Adipocyte (in vitro differentiated cells): ENCODE data around the gene FAM118A.
"Not testable (repeated sequence)": the region's sequence is repeated elsewhere in the genome, so short reads cannot be mapped to it uniquely, and the experiment has no call there.

Experiments used
- DNase-seq: peaks from one replicate; pipeline ENCODE4 v3.0.0-alpha.2; 2015; ENCODE audit warnings: low read depth
- H3K27me3 ChIP-seq: replicated peaks from 2 replicates; pipeline ENCODE4 v1.7.0; 2013; ENCODE audit warnings: mild to moderate bottlenecking, low read length, moderate library complexity; ENCODE audit not compliant: control insufficient read depth, insufficient read depth
- H3K36me3 ChIP-seq: 2 replicates; pipeline ENCODE4 v1.7.0; 2013; ENCODE audit warnings: low read length, mild to moderate bottlenecking, moderate library complexity; ENCODE audit not compliant: control insufficient read depth, insufficient read depth, severe bottlenecking
- H3K4me1 ChIP-seq: 2 replicates; pipeline ENCODE4 v1.7.0; 2013; ENCODE audit warnings: mild to moderate bottlenecking, low read length, moderate library complexity; ENCODE audit not compliant: control insufficient read depth, insufficient read depth
- H3K4me3 ChIP-seq: 2 replicates; pipeline ENCODE4 v1.7.0; 2013; ENCODE audit warnings: mild to moderate bottlenecking, low read length, moderate library complexity
- H3K9ac ChIP-seq: 2 replicates; pipeline ENCODE4 v1.7.0; 2013; ENCODE audit warnings: mild to moderate bottlenecking, low read length, moderate library complexity
- H3K9me3 ChIP-seq: 2 replicates; pipeline ENCODE4 v1.7.0; 2013; ENCODE audit warnings: mild to moderate bottlenecking, low read length, moderate library complexity; ENCODE audit not compliant: control insufficient read depth

The FAM118A gene

DNA sequence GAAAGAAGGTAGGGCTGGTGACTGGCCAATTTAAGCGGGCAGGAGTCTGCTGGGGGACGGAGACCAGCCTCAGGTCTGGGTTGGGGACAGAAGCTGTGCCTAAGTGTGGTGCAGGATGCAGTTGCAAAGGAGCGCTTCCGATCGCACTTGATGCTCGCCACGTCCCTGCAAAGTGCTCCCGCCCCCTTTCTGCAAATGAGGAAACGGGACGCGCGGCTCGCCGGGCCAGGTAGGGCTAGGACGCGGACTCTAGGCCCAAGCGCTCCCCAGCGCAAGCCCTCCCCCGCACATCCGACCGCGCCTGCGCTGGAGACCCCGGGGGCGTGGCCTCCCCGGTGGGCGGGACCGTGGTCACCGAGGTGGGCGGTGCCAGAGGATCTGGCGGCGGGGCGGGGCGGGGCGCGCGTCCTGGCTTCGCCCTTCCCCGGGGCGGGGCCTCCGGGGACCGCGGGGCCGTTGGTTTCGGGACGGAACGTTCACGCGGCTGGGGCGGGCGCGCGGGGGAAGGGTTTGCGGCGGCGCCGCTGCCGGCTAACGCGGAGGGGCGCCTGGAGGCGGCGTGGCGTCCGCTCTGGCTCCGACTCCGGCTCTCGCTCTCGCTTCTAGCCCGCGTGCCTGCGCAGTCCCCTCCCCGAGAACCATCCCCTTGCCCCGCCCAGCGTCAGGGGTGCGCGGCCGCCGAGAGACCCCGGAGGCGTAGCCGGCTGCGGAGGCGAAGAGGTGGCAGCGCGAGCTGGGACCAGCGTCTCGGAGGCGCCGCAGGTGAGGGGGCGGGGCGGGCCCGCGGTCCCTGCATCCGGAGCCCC lies at the start of gene FAM118A:
Gene FAM118A, plus strand, starts transcription at position 513 of the 806 bp plus-strand sequence. CDS start 12,446 bp downstream, outside the sequence.
- peaks cover 14% of the 10 kb centered on the region for H3K4me1 ChIP-seq
- H3K27me3 ChIP-seq: no peaks in the 10 kb centered on the region
- peak within 1 kb of the TSS; percentile 91 for H3K9ac ChIP-seq
- peak within 1 kb of the TSS; percentile 86 for H3K4me3 ChIP-seq
- no peaks in the 10 kb centered on the region for H3K36me3 ChIP-seq
- DNase-seq: peak; percentile 98
- no peaks in the 10 kb centered on the region for H3K9me3 ChIP-seq

DNA sequence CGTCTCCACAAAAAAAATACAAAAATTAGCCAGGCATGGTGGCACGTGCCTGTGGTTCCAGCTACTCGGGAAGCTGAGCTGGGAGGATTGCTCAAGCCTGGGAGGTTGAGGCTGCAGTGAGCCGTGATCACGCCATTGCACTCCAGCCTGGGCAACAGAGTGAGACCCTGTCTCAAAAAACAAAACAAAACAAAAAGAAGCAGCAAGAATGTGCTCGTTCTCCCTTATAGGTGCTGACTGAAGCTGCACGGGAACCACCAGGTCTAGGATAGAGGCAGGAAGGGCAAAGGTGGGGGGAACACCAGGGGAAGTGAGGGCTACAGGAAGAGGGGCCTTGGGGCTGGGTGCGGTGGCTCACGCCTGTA lies 49.4 kb upstream of the FAM118A start:
- not testable (repeated sequence) for DNase-seq, H3K9ac ChIP-seq, H3K9me3 ChIP-seq, H3K36me3 ChIP-seq, H3K4me3 ChIP-seq
- H3K27me3 ChIP-seq: peaks cover 11% of the 10 kb centered on the region
- peaks cover 11% of the 10 kb centered on the region for H3K4me1 ChIP-seq

DNA sequence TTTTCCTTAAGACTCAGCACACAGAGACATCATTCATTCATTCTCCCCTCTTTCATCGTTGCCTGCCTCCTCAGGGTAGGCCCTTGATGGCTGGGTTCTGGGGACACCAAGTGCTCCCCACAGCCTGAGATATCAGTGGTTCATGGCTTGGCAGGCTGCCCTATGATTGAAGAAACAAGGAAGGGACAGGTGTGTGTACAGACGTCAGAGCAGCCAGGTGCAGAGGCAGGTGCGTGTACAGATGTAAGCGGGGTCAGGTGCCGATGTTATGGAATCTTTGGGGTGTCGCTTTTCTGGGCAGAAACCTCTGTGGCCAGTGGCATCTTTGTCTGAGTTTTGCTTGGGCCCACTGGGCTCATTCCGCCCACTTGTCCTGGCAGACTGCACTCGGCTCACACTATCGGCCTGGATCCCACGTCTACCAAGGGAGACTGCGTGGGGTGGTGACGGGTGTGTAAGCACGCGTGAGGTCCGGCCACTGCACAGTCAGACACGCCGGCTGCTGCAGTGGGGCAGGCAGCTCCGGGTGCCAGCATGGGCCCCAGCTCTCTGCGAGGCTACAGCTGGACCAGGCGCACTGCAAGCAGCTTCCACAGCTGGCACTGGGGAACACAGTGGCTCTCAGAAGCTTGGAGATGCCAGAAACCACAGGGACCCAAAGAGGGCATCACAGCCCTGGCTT lies 48.2 kb upstream of the FAM118A start:
- Histone ChIP-seq H3K9me3 (no peaks in the 10 kb centered on the region), H3K4me1 (peaks cover 11% of the 10 kb centered on the region), H3K4me3 (no peak overlapping the region), H3K27me3 (peaks cover 11% of the 10 kb centered on the region), H3K9ac (no peak overlapping the region), H3K36me3 (no peaks in the 10 kb centered on the region)
- no peak for DNase-seq

DNA sequence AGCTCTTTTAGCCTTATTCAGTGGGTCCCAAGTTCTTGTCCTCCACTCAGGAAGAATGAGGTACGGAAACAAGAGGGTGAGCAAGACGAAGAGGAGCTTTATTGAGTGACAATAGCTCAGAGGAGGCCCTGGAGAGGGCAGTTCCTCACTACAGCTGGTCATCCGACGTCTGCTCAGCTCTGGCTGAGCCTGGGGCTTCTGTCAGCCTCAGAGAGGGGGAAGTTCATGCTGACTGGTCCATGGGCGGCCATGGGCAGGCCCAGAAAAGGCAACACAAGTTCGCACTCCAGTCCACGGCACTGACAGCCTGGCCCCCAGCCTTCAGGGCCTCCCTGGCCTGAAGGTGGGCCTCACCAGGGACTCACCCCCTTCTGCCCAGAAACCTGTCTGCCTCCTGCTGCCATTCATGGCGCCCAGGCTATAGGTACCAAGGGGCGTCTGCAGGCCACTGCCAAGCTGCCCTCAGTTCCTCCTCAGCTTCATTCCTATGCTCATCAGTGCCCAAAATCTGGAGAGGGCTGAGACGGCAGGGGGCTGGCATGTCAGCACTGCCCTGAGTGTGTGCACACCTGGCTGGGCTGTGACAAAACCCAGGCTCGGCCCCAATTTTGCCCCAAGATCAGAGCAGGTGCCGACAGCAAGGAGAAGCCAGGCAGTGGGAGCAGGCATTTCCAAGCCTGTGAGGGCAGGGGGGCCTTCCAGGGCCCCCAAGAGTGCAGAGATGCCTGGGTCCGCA lies 47.4 kb upstream of the FAM118A start:
- no peaks in the 10 kb centered on the region for H3K9me3 ChIP-seq
- no peak overlapping the region for H3K4me3 ChIP-seq
- H3K4me1 ChIP-seq: peaks cover 11% of the 10 kb centered on the region
- DNase-seq: no peak
- H3K36me3 ChIP-seq: no peaks in the 10 kb centered on the region
- H3K27me3 ChIP-seq: peaks cover 11% of the 10 kb centered on the region
- H3K9ac ChIP-seq: no peak overlapping the region

DNA sequence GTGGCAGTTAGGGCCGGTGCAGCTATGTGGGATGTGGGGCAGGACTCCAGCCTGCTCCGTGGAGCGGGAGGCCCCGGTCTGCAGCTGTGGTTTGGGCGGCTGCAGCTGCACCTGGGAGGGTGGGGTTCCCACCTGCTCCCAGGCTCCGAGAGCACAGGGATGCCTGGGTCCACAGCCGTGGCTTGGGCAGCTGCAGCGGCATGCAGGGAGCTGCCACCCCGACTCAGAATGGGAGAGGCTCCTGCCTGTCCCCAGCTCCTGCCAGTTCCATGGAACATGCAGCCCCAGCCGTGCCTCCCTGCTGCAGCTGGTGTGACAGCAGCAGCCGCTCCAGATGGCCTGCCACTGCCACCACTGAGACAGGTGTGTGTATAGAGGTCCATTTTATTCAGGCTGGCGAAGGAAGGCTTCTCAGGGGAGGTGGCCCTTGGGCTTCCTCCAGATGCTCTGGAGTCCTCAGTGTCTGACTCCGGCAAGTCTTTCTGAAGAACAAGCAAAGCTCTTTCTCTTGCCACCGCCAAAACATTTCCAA lies 46.7 kb upstream of the FAM118A start:
- DNase-seq: no peak
- Histone ChIP-seq H3K27me3 (peaks cover 11% of the 10 kb centered on the region), H3K4me1 (peaks cover 11% of the 10 kb centered on the region), H3K36me3 (no peaks in the 10 kb centered on the region), H3K4me3 (no peak overlapping the region), H3K9me3 (no peaks in the 10 kb centered on the region), H3K9ac (peak overlapping the region; percentile 28)

DNA sequence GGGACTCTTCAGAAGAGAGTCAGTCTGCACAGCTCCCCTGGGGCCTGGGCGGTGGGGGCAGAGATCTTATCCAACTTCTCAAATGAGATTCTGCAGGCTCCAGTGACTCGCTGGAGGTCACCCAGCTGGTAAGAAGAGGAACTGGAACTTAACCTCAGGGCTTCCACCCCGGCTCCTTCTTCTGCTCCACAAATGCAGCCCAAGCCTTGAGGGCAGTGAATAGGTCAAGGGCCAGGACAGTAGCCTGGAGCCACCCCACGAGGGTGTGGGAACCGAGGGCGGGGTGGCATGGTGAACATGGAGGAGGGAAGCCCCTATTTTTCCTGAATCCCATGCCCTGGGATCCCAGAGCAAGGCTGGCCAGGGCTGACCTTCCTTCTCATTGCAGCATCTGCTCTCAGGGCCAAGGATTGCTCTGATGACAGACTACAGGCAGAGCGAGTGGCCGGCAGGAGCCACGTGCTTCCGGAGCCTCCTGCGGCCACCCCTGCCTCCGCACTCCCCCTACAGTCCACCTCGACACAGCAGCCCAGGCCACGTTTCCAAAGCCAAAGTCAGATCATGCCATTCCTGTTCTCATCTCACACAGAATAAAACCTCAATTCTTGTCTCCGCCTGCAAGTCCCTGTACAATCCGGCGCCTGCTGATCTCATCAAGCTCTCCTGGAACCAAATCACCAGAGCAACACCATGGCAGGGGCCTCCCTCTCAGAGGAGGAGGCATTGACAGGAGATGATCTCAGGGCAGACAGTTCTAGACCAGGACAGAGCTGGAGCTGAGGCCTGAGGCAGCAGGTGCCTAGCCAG lies 46.1 kb upstream of the FAM118A start:
- no peaks in the 10 kb centered on the region for H3K36me3 ChIP-seq
- peak overlapping the region; percentile 35 for H3K9ac ChIP-seq
- peaks cover 11% of the 10 kb centered on the region for H3K4me1 ChIP-seq
- peaks cover 11% of the 10 kb centered on the region for H3K27me3 ChIP-seq
- H3K4me3 ChIP-seq: no peak overlapping the region
- H3K9me3 ChIP-seq: no peaks in the 10 kb centered on the region
- peak; percentile 82 for DNase-seq

GRCh38 chr22:45265535-45265934 lies 44.2 kb upstream of the FAM118A start:
- no peak for DNase-seq
- H3K4me3 ChIP-seq: no peak overlapping the region

GRCh38 chr22:45268167-45268957 lies 41.4 kb upstream of the FAM118A start:
- H3K27me3 ChIP-seq: peaks cover 7% of the 10 kb centered on the region
- no peaks in the 10 kb centered on the region for H3K9me3 ChIP-seq
- peak overlapping the region; percentile 81 for H3K9ac ChIP-seq
- peaks cover 21% of the 10 kb centered on the region for H3K4me1 ChIP-seq
- no peaks in the 10 kb centered on the region for H3K36me3 ChIP-seq
- DNase-seq: peak; percentile 60
- peak overlapping the region; percentile 80 for H3K4me3 ChIP-seq

More at GRCh38 chr22:45265535-45265934, 44.2 kb upstream of the FAM118A start:
- Histone ChIP-seq H3K4me1 (peaks cover 16% of the 10 kb centered on the region), H3K27me3 (peaks cover 18% of the 10 kb centered on the region), H3K9me3 (no peaks in the 10 kb centered on the region), H3K36me3 (no peaks in the 10 kb centered on the region), H3K9ac (no peak overlapping the region)

DNA sequence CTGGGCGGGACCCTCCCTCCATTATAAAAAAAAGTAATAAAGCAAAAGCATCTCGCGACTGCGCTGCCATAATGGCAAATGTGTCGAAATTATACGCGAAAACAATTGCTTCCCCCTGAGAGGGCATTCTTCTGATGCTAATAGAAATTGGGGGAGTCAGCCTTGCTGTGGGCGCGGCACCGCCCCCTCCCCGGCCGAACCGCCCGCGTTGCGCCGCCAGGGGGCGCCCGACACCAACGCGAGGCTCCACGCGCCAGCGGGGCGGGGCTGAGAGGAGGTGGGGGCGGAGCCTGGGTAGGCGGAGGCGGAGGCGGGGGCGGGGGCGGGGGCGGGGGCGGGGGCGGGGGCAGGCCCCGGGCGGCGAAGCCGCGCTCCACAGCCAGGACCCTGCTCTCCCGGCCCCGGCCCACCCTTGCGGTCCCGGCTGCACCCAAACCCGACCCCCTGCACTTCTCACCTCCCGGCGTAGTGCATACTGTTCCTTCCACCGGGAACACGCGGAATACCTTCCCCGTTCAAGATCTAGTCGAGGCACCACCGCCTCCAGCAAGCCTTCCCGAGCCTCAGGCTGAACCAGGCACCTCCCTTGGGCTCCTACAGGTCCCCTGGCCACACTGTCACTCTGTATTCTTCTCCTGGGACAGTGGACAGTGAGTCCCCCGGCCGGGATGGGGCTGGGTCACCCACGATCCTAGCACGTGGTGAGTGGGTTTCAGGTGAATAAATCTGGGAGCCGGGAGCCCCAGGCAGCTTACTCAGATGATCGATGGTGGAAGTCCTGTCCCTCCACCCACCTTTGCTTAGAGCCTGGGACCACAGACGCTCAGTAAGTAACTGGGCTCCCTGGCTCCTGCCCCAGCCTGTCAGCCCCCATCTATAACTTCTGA lies 40.5 kb upstream of the FAM118A start:
- Histone ChIP-seq H3K9ac (peak overlapping the region; percentile 81), H3K9me3 (no peaks in the 10 kb centered on the region), H3K36me3 (no peaks in the 10 kb centered on the region), H3K27me3 (peaks cover 10% of the 10 kb centered on the region), H3K4me3 (peak overlapping the region; percentile 80), H3K4me1 (peaks cover 14% of the 10 kb centered on the region)
- peak; percentile 93 for DNase-seq
